Activated effector memory CD4-positive, alpha-beta T cell treated with anti-CD3 and anti-CD28 coated beads, Interleukin-2, amount 50 U/mL, for 16 hours (primary cell): ENCODE measurements around the gene CSTPP1.
A peak's percentile ranks its signal among the peaks of the same experiment; 100 is the strongest.
"Not testable (repeated sequence)": the region's sequence is repeated elsewhere in the genome, so short reads cannot be mapped to it uniquely, and the experiment has no call there.

Experiments used
- DNase-seq: peaks from one replicate; pipeline ENCODE4 v3.0.0-alpha.2; 2020

The CSTPP1 gene

GRCh38 chr11:46913484-46913883 lies 23.1 kb upstream of the CSTPP1 start:
- no peak for DNase-seq

GRCh38 chr11:46914363-46914762 lies 22.2 kb upstream of the CSTPP1 start:
- no peak for DNase-seq

GRCh38 chr11:46914910-46915309 lies 21.7 kb upstream of the CSTPP1 start:
- DNase-seq = no peak

- no peak for DNase-seq
These were observed 20.1 kb upstream of the CSTPP1 start for GRCh38 chr11:46916286-46917108.

GRCh38 chr11:46917109-46917761 lies 19.3 kb upstream of the CSTPP1 start:
- no peak for DNase-seq

- no peak for DNase-seq
These were observed 18.8 kb upstream of the CSTPP1 start for GRCh38 chr11:46917762-46918082.

GRCh38 chr11:46918083-46918787 lies 18.3 kb upstream of the CSTPP1 start, which contains the start of gene LRP4:
Gene LRP4, minus strand, starts transcription at chr11:46918550. Its CDS starts 171 bp downstream, at chr11:46918379.
- peak; percentile 76 for DNase-seq

GRCh38 chr11:46918788-46919513 lies 17.6 kb upstream of the CSTPP1 start:
- DNase-seq = no peak

GRCh38 chr11:46920755-46921154 lies 15.8 kb upstream of the CSTPP1 start:
- no peak for DNase-seq

GRCh38 chr11:46927928-46928327 lies 8.6 kb upstream of the CSTPP1 start:
- not testable (repeated sequence) for DNase-seq

GRCh38 chr11:46928701-46929100 lies 7.9 kb upstream of the CSTPP1 start:
- DNase-seq = not testable (repeated sequence)

GRCh38 chr11:46930089-46930488 lies 6.5 kb upstream of the CSTPP1 start:
- no peak for DNase-seq

- no peak for DNase-seq
These were observed 5.6 kb downstream of the CSTPP1 start for GRCh38 chr11:46942172-46942571.

GRCh38 chr11:46944356-46945075 lies 8.0 kb downstream of the CSTPP1 start:
- no peak for DNase-seq

GRCh38 chr11:46947399-46948077 lies 11.0 kb downstream of the CSTPP1 start:
- no peak for DNase-seq

GRCh38 chr11:46948378-46949131 lies 12.0 kb downstream of the CSTPP1 start:
- DNase-seq = no peak

- DNase-seq = no peak
These were observed 12.7 kb downstream of the CSTPP1 start for GRCh38 chr11:46949297-46949696.

GRCh38 chr11:46951864-46952263 lies 15.3 kb downstream of the CSTPP1 start:
- DNase-seq = no peak

- no peak for DNase-seq
These were observed 16.0 kb downstream of the CSTPP1 start for GRCh38 chr11:46952553-46952952.

- DNase-seq = no peak
These were observed 16.5 kb downstream of the CSTPP1 start for GRCh38 chr11:46953093-46953492.

GRCh38 chr11:46958777-46959176 lies 22.2 kb downstream of the CSTPP1 start:
- DNase-seq = no peak
